ENCODE data around the gene ANTXR1. TPM values are rescaled to one million over a fixed set of nuclear protein-coding genes. Genes with fewer than 3 reads are reported as not detected.

The ANTXR1 gene
- total RNA-seq, 4 donors from 2014 or later: 52.8 to 116 (median 98.9) TPM

DNA sequence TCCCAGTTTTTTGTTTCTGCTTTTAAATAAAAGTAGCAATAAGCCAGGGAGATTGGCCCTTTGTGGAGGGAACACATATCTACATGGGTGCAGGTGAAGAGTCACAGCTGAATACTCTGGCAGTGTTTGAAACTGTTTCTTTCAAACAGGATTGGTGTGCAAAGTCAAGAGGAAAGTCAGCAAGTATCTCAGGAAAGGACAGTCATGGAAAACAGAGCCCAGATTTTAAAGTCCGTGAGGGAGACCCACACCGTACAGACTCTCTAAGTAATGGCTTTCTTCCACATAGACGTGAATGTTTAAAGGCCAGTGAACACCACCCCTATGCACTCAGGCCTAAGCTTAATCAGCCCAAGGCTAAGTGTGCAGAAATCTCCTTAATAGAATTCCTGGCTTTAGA is 278.7 kb downstream of the ANTXR1 start:
- no peak for TF ChIP-seq POLR2A (IDR thresholded peaks at IDR 0.05)
- no peak for TF ChIP-seq POLR2AphosphoS5 (IDR thresholded peaks at IDR 0.05)
- TF ChIP-seq EP300 (IDR thresholded peaks at IDR 0.05): no peak
- no peak for TF ChIP-seq CTCF (IDR thresholded peaks at IDR 0.05)
- ATAC-seq: no peak
- 24 to 54% methylated on average over 3 of the region's 3 CpGs for WGBS, 2 donors (ENCODE audit: low coverage in 1 of 2)
- H3K27me3 ChIP-seq: no peaks in the 10 kb centered on the region
- H3K4me1 ChIP-seq: peaks cover 6 to 21% (median 14%) of the 10 kb centered on the region in 3 donors
- no peak overlapping the region for H3K4me3 ChIP-seq
- H3K9me3 ChIP-seq: no peaks in the 10 kb centered on the region
- H3K27ac ChIP-seq: peak overlapping the region in 3 of 4 donors; percentile 6 to 57 (median 25)
- H3K36me3 ChIP-seq: no peaks in the 10 kb centered on the region

- 60 to 70% methylated on average over 2 to 3 of the region's 3 CpGs for WGBS, 2 donors (ENCODE audit: low coverage in 1 of 2)
- H3K27ac ChIP-seq: peak overlapping the region in 2 of 4 donors; percentile 25 to 57
- no peaks in the 10 kb centered on the region for H3K9me3 ChIP-seq
- no peak overlapping the region for H3K4me3 ChIP-seq
- no peak for ATAC-seq
- H3K27me3 ChIP-seq: no peaks in the 10 kb centered on the region
- TF ChIP-seq CTCF (IDR thresholded peaks at IDR 0.05) (no peak), POLR2AphosphoS5 (IDR thresholded peaks at IDR 0.05) (no peak), EP300 (IDR thresholded peaks at IDR 0.05) (no peak), POLR2A (IDR thresholded peaks at IDR 0.05) (no peak)
- H3K36me3 ChIP-seq: no peaks in the 10 kb centered on the region
- peaks cover 6 to 21% (median 14%) of the 10 kb centered on the region in 3 donors for H3K4me1 ChIP-seq
Measured at GRCh38 chr2:69292256-69292655, 279.3 kb downstream of the ANTXR1 start.

DNA sequence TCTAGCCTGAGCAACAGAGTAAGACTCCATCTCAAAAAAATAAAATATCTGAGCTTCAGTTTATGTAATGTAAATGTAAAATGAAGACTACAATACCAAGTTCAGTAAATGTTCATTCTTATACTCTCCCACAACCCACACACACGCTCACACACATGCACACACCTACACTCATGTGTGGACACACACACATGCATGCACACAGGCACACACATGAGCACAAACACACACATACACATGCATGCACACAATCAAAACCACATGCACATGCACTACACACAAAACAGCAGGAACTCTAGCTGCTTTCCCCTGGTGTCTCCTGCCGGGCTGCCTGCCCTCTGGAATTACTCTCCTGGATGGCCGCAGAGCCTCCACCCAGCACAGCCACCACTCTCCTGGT is 283.4 kb downstream of the ANTXR1 start:
- TF ChIP-seq CTCF (IDR thresholded peaks at IDR 0.05) (no peak), POLR2A (IDR thresholded peaks at IDR 0.05) (no peak), POLR2AphosphoS5 (IDR thresholded peaks at IDR 0.05) (no peak), EP300 (IDR thresholded peaks at IDR 0.05) (no peak)
- Histone ChIP-seq H3K36me3 (no peaks in the 10 kb centered on the region), H3K4me1 (peaks cover 2 to 10% (median 9%) of the 10 kb centered on the region in 3 donors), H3K27ac (no peak overlapping the region), H3K4me3 (no peak overlapping the region), H3K27me3 (no peaks in the 10 kb centered on the region), H3K9me3 (no peaks in the 10 kb centered on the region)
- no peak for ATAC-seq
- WGBS, 2 donors (ENCODE audit: low coverage in 1 of 2): 88 to 97% methylated on average over 2 to 3 of the region's 3 CpGs

DNA sequence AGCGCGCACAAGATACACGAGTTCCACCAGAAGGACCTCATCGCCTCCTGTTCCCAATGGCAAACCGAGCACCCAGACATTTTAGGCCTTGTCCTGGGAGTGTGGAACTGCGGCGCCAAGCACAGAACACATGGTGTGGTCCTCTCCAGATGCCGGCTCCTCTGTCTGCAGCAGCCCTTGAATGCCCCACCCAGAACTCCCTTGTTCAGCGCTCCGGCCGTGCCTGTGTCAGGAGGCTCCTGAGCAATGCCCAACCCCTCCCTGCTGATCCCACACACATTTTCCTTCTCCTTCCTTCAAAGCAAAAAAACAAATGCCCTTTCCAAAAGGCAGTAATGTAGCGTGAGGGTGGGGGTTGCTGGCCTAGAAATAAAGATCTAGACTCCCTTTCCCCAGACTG is 284.2 kb downstream of the ANTXR1 start:
- TF ChIP-seq CTCF (IDR thresholded peaks at IDR 0.05) (no peak), EP300 (IDR thresholded peaks at IDR 0.05) (no peak), POLR2A (IDR thresholded peaks at IDR 0.05) (no peak), POLR2AphosphoS5 (IDR thresholded peaks at IDR 0.05) (no peak)
- 85% methylated on average over 5 of the region's 12 CpGs; no CpG with 5 or more reads in 1 of the 2 donors for WGBS, 2 donors (ENCODE audit: low coverage in 1 of 2)

DNA sequence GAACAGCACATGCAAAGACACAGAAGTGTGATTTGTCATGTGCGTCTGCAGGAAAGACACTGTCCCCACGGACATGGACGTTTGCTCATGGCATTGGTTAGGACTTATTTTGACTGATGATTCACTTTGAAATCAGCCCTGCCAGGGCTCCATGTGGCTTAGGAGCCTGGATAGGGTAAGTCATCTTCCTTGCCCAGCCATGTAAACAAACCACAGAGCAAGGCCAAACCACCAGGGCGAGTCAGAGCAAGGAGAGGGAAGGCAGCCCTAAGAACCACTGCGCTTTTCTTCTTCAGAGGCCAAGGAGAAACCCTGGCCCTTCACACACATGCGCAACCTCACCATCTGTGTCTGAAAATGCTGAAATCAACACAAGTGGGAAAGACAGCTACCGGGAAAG is 285.3 kb downstream of the ANTXR1 start:
- TF ChIP-seq POLR2AphosphoS5 (IDR thresholded peaks at IDR 0.05): no peak
- no peak for ATAC-seq
- no peaks in the 10 kb centered on the region for H3K36me3 ChIP-seq
- H3K27me3 ChIP-seq: no peaks in the 10 kb centered on the region
- no peaks in the 10 kb centered on the region for H3K9me3 ChIP-seq
- H3K27ac ChIP-seq: no peak overlapping the region
- H3K4me3 ChIP-seq: no peak overlapping the region
- 50 to 78% methylated on average over 3 to 4 of the region's 7 CpGs for WGBS, 2 donors (ENCODE audit: low coverage in 1 of 2)
- no peaks in the 10 kb centered on the region for H3K4me1 ChIP-seq

More for the DNA sequence above, 284.2 kb downstream of the ANTXR1 start:
- peaks cover 0 to 2% (median 1%) of the 10 kb centered on the region in 3 donors for H3K4me1 ChIP-seq
- peak; percentile 23 for ATAC-seq
- H3K27ac ChIP-seq: no peak overlapping the region
- H3K4me3 ChIP-seq: no peak overlapping the region
- no peaks in the 10 kb centered on the region for H3K9me3 ChIP-seq
- no peaks in the 10 kb centered on the region for H3K36me3 ChIP-seq
- no peaks in the 10 kb centered on the region for H3K27me3 ChIP-seq

Data from gastroesophageal sphincter (tissue), 4 donors.